ENCODE data around the gene MPDZ.

The MPDZ gene

DNA sequence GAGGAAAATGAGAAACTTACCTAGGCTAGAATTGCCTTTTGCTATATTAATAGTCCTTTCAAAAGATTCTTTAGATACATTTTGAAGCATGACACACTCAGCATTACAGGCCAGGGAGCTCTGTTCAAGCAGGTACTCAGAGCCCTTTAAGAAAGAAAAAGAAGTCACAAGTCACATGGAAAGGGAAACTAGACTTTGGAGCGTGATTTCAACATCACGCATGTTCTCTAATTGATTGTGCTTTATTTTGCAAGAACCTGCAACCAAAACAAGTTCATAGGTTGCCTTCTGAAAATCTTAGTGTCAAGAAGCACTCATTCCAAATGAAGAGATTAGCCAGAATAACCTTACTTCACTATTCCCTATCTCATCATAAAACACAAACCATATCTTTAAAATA, 103.8 kb downstream of the MPDZ start:
- peak; percentile 4 for DNase-seq (ENCODE audit: low read depth)
- TF ChIP-seq, protein P1, sequence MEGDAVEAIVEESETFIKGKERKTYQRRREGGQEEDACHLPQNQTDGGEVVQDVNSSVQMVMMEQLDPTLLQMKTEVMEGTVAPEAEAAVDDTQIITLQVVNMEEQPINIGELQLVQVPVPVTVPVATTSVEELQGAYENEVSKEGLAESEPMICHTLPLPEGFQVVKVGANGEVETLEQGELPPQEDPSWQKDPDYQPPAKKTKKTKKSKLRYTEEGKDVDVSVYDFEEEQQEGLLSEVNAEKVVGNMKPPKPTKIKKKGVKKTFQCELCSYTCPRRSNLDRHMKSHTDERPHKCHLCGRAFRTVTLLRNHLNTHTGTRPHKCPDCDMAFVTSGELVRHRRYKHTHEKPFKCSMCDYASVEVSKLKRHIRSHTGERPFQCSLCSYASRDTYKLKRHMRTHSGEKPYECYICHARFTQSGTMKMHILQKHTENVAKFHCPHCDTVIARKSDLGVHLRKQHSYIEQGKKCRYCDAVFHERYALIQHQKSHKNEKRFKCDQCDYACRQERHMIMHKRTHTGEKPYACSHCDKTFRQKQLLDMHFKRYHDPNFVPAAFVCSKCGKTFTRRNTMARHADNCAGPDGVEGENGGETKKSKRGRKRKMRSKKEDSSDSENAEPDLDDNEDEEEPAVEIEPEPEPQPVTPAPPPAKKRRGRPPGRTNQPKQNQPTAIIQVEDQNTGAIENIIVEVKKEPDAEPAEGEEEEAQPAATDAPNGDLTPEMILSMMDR (conservative IDR thresholded peaks at IDR 0.05; ENCODE audit: control insufficient read depth, insufficient read depth, low read depth, low read length): no peak
- H3K4me3 ChIP-seq (ENCODE audit: control insufficient read depth, low read depth, low read length): no peak overlapping the region

DNA sequence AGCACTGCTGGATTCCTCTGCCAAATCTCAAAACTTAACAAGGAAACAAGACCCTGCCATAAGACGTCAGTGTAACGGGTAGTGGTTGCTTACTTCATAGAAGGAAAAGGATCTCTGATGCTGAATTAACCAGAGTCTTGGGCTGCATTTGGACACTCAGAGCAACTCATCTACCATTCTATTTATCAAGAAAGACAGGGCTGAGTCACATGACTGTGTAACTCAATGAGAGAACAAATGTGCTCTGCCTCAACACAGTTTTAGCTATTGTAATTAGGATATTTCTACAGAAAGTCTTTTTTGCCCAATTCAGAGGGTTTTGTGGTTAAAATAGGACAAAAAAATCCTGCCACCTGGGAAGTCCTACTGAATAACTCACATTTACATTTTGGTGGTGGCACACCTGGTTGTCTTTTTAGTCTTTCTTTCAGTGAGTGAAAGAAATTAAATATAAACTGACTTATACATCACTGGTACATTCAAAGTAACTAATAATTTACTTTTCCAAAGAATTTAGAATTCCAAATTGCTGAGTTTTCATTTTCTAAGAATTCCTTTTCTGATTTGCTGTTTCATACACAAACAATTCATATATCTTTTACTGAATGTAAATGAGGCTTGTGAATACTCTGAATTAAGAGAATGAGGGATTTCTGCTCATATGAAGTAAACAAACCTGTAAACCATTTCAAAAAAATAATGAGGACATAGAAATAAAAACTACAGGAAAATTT, 104.4 kb downstream of the MPDZ start:
- no peak for DNase-seq (ENCODE audit: low read depth)
- TF ChIP-seq, protein P1 (conservative IDR thresholded peaks at IDR 0.05; ENCODE audit: control insufficient read depth, insufficient read depth, low read depth, low read length): no peak
- H3K4me3 ChIP-seq (ENCODE audit: control insufficient read depth, low read depth, low read length): no peak overlapping the region

DNA sequence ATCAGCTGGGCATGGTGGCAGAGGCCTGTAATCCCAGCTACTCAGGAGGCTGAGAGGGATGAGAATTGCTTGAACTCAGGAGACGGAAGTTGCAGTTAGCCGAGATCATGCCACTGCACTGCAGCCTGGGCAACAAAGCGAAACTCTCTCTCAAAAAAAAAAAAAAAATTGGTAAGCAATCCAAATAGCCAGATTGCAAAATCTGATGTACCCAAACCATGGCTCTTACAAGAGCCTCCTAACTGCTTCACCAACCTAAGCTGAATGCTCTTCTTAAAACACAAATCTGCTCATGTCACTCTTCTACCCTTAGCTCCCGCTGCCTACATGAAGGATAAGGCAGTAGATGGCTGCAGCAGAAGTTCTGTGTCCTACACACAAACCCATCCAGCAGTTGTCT, 105.9 kb downstream of the MPDZ start:
- no peak for DNase-seq (ENCODE audit: low read depth)
- TF ChIP-seq, protein P1 (conservative IDR thresholded peaks at IDR 0.05; ENCODE audit: control insufficient read depth, insufficient read depth, low read depth, low read length): no peak
- H3K4me3 ChIP-seq (ENCODE audit: control insufficient read depth, low read depth, low read length): no peak overlapping the region

DNA sequence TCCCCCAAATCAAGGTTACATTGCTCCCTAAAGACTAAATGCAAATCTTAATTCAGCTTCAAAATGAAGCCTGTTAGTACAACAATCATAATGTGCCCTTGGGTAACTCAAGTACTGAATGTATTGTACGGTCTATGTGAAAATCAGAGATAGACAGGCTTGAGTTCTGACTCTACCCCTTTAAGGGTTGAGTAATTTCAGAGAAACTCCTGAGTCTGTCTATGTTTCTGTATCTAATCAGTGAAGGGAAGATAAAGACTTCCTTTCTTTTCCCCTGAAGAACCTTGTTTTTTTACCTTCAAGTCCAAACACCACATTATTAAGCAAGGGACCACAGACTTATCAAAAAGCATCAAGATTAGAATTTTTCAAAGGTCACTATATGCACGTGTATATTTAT, 108.2 kb downstream of the MPDZ start:
- H3K4me3 ChIP-seq (ENCODE audit: control insufficient read depth, low read depth, low read length): no peak overlapping the region
- TF ChIP-seq, protein P1 (conservative IDR thresholded peaks at IDR 0.05; ENCODE audit: control insufficient read depth, insufficient read depth, low read depth, low read length): no peak
- DNase-seq (ENCODE audit: low read depth): no peak

DNA sequence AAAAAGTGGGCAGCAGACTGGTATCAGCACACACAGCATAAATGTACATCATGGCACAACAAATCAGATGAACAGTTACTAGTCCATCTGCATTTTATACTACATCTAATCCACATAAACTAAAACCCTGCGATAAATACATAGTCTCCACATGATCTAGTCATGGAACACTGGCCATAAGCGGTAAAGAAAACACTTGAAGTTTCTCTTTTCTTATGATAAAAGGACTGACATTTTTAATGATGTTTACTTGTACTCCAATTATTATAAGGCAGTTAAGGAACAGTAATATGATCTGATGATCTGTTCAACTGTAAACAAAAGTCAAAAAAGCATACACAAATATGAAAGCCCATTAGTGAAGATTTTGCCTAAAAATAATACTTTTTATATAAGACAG, 112.5 kb downstream of the MPDZ start:
- TF ChIP-seq, protein P1 (conservative IDR thresholded peaks at IDR 0.05; ENCODE audit: control insufficient read depth, insufficient read depth, low read depth, low read length): no peak
- no peak overlapping the region for H3K4me3 ChIP-seq (ENCODE audit: control insufficient read depth, low read depth, low read length)
- no peak for DNase-seq (ENCODE audit: low read depth)

DNA sequence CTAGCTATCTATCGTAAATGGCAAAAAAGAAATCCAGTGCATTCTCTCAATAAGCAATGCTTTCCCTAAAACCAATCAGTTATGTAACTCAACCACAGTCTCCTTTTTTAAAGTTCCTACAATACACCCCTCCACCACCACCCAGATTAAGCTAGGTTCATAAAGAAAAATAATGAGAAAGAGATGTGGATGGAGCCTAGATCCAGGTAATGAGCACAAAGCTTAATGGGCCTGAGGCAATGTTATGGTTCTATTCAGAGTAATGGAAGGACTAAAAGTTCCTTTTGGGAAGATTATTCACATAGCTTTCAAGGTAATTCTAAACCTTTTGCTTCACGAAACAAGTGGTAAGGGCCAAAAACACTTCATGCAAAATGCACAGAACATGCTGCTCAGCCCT, 113.5 kb downstream of the MPDZ start:
- no peak for DNase-seq (ENCODE audit: low read depth)
- no peak overlapping the region for H3K4me3 ChIP-seq (ENCODE audit: control insufficient read depth, low read depth, low read length)
- TF ChIP-seq, protein P1 (conservative IDR thresholded peaks at IDR 0.05; ENCODE audit: control insufficient read depth, insufficient read depth, low read depth, low read length): no peak
